ENCODE results near the gene ATG16L2.
"Not testable (repeated sequence)": the region's sequence is repeated elsewhere in the genome, so short reads cannot be mapped to it uniquely, and the experiment has no call there.

The ATG16L2 gene

GRCh38 chr11:72780296-72781062 is 33.7 kb upstream of the ATG16L2 start:
- DNase-seq: no peak

DNA sequence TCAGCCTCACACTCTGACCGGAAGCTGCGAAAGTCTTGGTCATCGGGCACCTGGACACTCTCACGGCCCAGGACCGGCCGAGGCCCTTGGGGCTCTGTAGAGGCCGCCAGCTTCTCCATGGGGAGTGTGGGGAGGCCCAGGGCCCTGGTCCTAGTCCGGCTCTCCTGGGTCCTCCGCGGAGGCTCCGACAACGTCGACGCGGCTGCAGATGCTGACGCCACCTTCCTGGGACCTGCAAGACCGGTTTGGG is 33.2 kb upstream of the ATG16L2 start:
- no peak for DNase-seq

GRCh38 chr11:72781313-72782080 is 32.7 kb upstream of the ATG16L2 start:
- peak; percentile 53 to 60 for DNase-seq

GRCh38 chr11:72782081-72782920 is 31.9 kb upstream of the ATG16L2 start:
- no peak for DNase-seq

GRCh38 chr11:72783144-72783905 is 30.9 kb upstream of the ATG16L2 start:
- no peak for DNase-seq

DNA sequence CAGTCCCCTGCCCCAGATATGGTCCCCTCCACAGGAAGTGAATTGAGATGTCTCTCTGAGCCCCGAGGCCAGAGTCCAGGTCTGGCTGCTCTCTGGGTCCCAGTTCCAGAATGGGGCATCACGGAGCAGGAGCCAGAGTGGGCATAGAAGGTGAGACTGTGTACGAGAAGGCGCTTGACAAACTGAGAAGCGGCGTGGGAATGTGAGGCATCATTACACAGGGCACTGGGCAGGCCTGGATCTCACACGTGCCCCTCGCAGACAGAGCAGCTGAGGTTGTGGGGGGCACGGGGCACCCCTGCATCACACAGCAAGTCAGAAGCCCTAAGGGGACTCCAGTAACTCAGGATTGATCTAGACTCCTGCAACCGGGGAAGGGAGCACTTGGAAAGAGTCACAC is 29.5 kb upstream of the ATG16L2 start:
- DNase-seq: no peak

DNA sequence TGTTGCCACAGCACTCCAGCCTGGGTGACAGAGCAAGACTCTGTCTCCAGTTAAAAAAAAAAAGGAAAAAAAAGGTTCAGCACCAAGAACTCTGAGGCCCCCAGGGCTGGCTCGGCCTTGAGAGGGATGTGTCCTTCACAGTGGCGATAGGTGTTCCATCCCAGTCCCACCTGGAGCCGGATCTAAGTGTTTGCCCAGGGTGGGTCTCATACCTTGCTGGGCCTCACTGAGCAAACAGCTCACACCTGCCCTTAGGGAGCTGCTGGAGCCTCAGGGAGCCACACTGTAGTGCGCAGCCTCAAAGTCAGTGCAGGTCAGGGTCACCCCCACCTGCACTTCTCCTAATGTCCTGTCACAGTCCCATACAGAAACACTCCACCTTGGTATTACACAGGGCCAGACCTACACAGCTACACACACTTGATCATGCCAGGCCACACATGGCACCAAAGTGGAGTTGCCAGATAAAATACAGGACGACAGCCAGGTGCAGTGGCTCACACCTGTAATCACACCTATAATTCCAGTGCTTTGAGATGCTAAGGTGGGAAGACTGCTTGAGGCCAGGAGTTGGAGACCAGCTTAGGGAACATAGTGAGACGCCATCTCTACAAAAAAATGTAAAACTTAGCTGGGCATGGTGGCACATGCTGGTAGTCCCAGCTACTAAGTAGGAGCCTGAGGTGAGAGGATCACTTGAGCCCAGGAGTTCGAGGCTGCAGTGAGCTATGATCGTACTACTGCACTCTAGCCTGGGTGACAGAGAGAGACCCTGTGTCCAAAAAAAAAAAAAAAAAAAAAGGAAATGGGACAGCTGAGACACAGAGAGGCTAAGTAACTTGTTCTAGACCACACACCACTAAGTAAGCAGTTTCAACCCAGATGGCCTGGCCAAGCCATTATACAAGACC is 27.7 kb upstream of the ATG16L2 start:
- no peak for DNase-seq

DNA sequence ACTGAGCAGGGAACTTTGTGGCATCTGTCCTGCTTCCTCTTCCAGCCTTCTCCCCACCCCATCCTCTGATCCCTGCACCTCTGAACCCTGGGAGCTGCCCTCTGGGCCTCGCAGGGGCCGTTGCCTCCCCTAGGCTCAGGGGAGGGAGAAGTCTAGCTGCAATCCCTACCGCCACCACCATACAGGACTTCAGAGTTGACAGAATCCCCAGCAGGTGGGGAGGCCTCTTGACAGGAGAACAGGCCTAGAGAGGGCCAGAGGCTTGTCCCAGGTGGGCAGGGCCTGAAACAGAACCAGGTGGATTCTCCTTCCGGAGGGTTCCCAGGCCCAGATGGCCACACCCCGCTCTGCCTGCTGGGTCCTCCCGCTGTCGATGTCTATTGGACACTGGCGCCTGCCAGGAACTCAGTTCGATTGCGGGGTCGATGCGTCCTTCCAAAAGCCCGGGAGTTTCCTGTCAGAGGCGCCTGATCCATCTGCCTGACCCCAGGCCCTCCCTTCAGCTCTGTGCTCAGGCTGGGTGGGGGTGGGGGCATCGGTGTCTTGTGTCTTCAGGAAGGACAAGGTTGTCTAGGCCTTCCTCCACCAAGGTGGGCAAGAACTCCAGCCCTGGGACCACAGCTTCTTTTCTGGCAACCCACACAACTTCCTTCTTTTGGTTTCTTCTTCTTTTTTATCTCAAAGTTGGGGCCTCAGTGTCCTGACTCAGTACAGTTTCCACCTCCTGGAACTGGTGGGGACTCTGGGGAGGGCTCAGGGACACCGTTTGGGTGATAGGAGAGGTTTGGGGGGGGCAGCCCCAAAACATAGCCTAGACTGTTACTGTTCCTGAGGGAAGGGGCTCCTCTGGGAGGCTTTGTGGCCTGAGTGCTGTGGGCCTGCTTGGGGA is 26.8 kb upstream of the ATG16L2 start:
- DNase-seq: peak; percentile 37 to 51

DNA sequence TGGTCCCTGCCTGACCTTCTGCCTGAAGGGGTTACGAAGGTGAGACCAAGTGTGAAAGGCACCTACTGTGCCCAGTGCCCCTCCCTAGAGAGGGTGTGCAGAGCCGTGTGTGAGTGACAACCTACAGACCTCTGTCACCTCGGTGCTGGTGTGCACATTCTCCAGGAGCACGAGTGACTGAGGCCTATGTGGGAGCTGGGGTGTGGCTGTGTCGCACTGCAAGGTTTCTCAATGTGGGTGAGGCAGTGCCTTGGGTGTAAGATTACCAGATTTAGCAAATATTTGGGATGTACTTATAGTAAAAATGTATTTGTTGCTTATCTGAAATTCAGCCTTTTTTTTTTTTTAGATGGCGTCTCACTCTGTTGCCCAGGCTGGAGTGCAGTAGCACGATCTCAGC is 26.0 kb upstream of the ATG16L2 start:
- no peak for DNase-seq

DNA sequence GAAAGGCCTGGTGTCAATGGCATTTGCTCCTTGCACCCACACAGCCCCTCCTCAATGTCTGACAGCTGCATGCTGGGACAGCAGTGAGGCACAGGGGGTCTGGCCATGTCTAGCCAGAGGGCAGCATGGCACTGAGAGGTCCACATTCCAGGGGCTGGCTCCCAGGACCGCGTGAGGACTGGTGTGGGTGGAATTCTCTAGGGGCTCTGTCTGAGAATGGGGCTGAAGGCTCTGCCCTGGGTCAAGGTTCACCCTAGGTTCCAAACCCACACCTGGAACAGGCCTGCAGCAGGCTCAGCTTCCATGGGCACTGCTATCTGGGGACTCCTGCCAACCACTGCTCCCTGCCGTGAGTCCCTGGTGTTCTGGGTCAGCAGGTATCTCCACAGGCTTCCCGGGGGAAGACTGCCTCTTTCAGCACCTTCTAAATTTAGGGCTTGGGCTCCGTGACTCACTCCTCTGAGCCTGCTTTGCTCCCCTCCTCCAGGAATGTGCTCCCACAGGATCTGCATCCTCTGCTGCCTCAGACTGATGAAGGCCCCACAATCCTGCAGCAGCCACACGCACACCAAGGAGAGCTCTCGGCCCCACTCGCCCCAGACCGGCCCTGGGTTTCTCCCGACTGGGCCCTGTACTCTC is 24.6 kb upstream of the ATG16L2 start:
- DNase-seq: no peak

- not testable (repeated sequence) for DNase-seq
Measured at GRCh38 chr11:72791228-72791627, 23.0 kb upstream of the ATG16L2 start.

GRCh38 chr11:72792437-72793021 is 21.7 kb upstream of the ATG16L2 start:
- DNase-seq: peak in 1 of 2 experiments; percentile 27

DNA sequence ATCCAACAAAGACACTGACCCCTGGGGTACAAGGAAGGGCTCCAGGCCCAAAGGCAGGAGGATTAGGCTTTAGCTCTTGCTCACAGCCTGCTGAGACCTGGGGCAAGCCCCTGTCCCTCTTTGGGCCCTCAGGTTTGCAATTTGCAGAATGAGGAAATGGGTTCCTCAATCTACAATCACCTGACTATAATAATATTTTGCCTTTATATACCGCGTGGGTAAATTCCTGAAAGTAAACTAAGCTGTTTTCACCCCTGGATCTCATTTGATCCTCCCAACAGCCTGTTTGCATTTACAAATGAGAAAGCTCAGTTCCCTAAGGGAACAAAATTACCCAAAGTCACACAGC is 21.2 kb upstream of the ATG16L2 start:
- DNase-seq: peak in 1 of 2 experiments; percentile 28

GRCh38 chr11:72793425-72794367 is 20.5 kb upstream of the ATG16L2 start, which contains the start of gene STARD10:
TSS of gene STARD10 (minus strand) at chr11:72794047. CDS start at chr11:72781181, 12,866 bp downstream.
- peak; percentile 94 to 95 for DNase-seq

- DNase-seq: no peak
Measured at GRCh38 chr11:72798361-72798760, 15.8 kb upstream of the ATG16L2 start.

- DNase-seq: no peak
Measured at GRCh38 chr11:72799441-72799840, 14.8 kb upstream of the ATG16L2 start.

GRCh38 chr11:72802822-72803221 is 11.4 kb upstream of the ATG16L2 start:
- DNase-seq: no peak

GRCh38 chr11:72805216-72805615 is 9.0 kb upstream of the ATG16L2 start:
- DNase-seq: no peak

- not testable (repeated sequence) for DNase-seq
Measured at GRCh38 chr11:72806378-72806777, 7.8 kb upstream of the ATG16L2 start.
